ENCODE results near the gene SNX33. TPM values are rescaled to one million over a fixed set of nuclear protein-coding genes. Genes with fewer than 3 reads are reported as not detected.

The SNX33 gene
- total and polyA plus RNA-seq, 2 of the 13 experiments (the other 11 are each of a cell fraction or from before 2014, with no cell fraction given) = 11.0 to 11.6 TPM

DNA sequence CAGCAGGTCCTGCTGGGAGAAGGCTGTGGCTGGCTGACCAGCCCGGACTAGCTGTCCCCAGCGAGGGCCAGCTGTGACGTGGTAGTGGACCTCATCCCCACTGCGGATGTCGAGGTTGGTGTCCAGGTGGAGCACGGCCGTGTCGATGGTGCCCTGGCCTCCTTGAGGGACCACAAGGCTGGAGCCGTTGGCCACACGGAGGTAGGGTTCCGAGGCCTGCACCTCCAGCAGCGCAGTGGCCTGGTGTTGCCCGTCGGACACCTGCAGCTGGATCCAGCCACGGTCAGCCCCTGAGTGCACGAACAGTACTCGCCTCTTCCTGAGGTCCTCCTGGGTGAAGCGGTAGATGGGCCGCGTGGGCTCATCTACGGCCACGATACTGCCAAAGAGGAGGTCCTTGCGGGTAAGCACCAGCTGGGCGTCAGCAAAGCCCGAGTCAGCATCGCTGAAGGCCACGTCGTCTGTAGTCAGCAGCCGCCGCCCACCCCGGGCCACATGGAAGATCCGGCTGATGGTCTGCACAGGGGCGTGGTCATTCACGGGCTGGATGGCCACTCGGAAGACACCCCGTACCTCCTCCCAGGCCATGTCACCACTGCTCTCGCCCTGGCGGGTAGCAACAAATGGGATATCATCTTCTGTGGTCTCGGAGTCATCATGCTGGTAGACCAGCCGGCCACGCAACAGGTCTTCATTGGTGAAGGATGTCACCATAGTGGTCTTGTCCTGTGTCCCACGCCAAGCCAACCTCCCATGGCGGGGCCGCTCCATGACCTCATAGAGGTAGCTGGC, 40.0 kb downstream of the SNX33 start (continued):
- TF ChIP-seq, protein P1, sequence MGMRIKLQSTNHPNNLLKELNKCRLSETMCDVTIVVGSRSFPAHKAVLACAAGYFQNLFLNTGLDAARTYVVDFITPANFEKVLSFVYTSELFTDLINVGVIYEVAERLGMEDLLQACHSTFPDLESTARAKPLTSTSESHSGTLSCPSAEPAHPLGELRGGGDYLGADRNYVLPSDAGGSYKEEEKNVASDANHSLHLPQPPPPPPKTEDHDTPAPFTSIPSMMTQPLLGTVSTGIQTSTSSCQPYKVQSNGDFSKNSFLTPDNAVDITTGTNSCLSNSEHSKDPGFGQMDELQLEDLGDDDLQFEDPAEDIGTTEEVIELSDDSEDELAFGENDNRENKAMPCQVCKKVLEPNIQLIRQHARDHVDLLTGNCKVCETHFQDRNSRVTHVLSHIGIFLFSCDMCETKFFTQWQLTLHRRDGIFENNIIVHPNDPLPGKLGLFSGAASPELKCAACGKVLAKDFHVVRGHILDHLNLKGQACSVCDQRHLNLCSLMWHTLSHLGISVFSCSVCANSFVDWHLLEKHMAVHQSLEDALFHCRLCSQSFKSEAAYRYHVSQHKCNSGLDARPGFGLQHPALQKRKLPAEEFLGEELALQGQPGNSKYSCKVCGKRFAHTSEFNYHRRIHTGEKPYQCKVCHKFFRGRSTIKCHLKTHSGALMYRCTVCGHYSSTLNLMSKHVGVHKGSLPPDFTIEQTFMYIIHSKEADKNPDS (CRISPR knock-in tag; IDR thresholded peaks at IDR 0.05) = no peak
- TF ChIP-seq, protein P2, sequence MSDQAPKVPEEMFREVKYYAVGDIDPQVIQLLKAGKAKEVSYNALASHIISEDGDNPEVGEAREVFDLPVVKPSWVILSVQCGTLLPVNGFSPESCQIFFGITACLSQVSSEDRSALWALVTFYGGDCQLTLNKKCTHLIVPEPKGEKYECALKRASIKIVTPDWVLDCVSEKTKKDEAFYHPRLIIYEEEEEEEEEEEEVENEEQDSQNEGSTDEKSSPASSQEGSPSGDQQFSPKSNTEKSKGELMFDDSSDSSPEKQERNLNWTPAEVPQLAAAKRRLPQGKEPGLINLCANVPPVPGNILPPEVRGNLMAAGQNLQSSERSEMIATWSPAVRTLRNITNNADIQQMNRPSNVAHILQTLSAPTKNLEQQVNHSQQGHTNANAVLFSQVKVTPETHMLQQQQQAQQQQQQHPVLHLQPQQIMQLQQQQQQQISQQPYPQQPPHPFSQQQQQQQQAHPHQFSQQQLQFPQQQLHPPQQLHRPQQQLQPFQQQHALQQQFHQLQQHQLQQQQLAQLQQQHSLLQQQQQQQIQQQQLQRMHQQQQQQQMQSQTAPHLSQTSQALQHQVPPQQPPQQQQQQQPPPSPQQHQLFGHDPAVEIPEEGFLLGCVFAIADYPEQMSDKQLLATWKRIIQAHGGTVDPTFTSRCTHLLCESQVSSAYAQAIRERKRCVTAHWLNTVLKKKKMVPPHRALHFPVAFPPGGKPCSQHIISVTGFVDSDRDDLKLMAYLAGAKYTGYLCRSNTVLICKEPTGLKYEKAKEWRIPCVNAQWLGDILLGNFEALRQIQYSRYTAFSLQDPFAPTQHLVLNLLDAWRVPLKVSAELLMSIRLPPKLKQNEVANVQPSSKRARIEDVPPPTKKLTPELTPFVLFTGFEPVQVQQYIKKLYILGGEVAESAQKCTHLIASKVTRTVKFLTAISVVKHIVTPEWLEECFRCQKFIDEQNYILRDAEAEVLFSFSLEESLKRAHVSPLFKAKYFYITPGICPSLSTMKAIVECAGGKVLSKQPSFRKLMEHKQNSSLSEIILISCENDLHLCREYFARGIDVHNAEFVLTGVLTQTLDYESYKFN (CRISPR knock-in tag; conservative IDR thresholded peaks at IDR 0.05) = no peak

DNA sequence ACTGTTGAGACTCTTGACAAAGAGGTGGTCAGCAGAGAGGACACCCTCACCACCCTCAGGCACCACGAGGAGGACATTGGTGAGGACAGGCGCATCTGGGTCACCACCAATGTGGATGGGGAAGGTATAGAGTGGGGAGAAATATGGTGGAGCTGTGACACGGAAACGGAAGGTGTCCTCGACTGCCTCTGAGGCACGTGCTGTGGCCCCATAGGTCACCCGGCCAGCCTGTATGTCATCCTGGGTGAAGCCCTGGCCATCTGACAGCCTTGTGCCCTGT, 40.5 kb downstream of the SNX33 start:
- ChIA-PET CTCF (ENCODE audit: low intra/inter-chr PET ratio, low total read pairs) (no interaction called here), POLR2A (no interaction called here)
- no peak overlapping the region for H3K4me2 ChIP-seq (ENCODE audit: low read depth, low read length)
- H3K4me1 ChIP-seq (ENCODE audit: insufficient read depth, low read length) = peaks cover 28% of the 10 kb centered on the region
- no peak overlapping the region for H3K4me3 ChIP-seq (replicated peaks in 1 of 3; ENCODE audit: insufficient read depth in 1 of 3, low read depth in 2 of 3, low read length in 3 of 3)
- no peak overlapping the region for H3K9ac ChIP-seq (ENCODE audit: insufficient read depth, low read depth, low read length)
- BruUV-seq (replicated peaks) = no TSS peak
- in situ Hi-C loops (cut with HindIII; ENCODE audit: extremely low pct_ligation_motif_present, low pct_unique_long_range_greater_than_20kb) = loop anchor here (10.0 kb wide), 1 partner anchor 117 kb away; no protein-coding TSS in a partner anchor
- no peak for ATAC-seq
- no peaks in the 10 kb centered on the region for H3K9me3 ChIP-seq (ENCODE audit: low read length)
- intact Hi-C loops (cut with micrococcal nuclease; ENCODE audit: unreplicated experiment) = loop anchor here (10.0 kb wide), 1 partner anchor 323 kb away; the partner anchor contains the start of gene MAN2C1
- DNase-seq (ENCODE audit: low spot score) = no peak
- H4K20me1 ChIP-seq (ENCODE audit: insufficient read depth, low read length) = no peaks in the 10 kb centered on the region
- no peak overlapping the region for H3K27ac ChIP-seq (ENCODE audit: extremely low read length, insufficient read depth, low read length)
- no peak overlapping the region for H2AFZ ChIP-seq (ENCODE audit: low read length)
- H3K36me3 ChIP-seq (replicated peaks in 1 of 2; ENCODE audit: control insufficient read depth in 1 of 2, insufficient read depth in 2 of 2, low read length in 2 of 2) = no peaks in the 10 kb centered on the region
- no peak for FAIRE-seq
- no peaks in the 10 kb centered on the region for H3K79me2 ChIP-seq (ENCODE audit: insufficient read depth, low read length)
- peaks cover 6 to 16% of the 10 kb centered on the region in 2 experiments; a peak in 4 of 5 replicates for H3K27me3 ChIP-seq (ENCODE audit: control insufficient read depth in 1 of 2, insufficient read depth in 2 of 2, low read length in 2 of 2)
- 29% methylated on average over 7 of the region's 7 CpGs for WGBS (ENCODE audit: low lambda C conversion rate)
- TF ChIP-seq, protein P3, sequence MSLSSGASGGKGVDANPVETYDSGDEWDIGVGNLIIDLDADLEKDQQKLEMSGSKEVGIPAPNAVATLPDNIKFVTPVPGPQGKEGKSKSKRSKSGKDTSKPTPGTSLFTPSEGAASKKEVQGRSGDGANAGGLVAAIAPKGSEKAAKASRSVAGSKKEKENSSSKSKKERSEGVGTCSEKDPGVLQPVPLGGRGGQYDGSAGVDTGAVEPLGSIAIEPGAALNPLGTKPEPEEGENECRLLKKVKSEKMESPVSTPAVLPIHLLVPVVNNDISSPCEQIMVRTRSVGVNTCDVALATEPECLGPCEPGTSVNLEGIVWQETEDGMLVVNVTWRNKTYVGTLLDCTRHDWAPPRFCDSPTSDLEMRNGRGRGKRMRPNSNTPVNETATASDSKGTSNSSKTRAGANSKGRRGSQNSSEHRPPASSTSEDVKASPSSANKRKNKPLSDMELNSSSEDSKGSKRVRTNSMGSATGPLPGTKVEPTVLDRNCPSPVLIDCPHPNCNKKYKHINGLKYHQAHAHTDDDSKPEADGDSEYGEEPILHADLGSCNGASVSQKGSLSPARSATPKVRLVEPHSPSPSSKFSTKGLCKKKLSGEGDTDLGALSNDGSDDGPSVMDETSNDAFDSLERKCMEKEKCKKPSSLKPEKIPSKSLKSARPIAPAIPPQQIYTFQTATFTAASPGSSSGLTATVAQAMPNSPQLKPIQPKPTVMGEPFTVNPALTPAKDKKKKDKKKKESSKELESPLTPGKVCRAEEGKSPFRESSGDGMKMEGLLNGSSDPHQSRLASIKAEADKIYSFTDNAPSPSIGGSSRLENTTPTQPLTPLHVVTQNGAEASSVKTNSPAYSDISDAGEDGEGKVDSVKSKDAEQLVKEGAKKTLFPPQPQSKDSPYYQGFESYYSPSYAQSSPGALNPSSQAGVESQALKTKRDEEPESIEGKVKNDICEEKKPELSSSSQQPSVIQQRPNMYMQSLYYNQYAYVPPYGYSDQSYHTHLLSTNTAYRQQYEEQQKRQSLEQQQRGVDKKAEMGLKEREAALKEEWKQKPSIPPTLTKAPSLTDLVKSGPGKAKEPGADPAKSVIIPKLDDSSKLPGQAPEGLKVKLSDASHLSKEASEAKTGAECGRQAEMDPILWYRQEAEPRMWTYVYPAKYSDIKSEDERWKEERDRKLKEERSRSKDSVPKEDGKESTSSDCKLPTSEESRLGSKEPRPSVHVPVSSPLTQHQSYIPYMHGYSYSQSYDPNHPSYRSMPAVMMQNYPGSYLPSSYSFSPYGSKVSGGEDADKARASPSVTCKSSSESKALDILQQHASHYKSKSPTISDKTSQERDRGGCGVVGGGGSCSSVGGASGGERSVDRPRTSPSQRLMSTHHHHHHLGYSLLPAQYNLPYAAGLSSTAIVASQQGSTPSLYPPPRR (CRISPR knock-in tag; IDR thresholded peaks at IDR 0.05; ENCODE audit: borderline replicate concordance) = no peak
- TF ChIP-seq, protein P4, sequence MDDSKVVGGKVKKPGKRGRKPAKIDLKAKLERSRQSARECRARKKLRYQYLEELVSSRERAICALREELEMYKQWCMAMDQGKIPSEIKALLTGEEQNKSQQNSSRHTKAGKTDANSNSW (CRISPR knock-in tag; IDR thresholded peaks at IDR 0.05; ENCODE audit: borderline replicate concordance) = no peak
- TF ChIP-seq, protein P5, sequence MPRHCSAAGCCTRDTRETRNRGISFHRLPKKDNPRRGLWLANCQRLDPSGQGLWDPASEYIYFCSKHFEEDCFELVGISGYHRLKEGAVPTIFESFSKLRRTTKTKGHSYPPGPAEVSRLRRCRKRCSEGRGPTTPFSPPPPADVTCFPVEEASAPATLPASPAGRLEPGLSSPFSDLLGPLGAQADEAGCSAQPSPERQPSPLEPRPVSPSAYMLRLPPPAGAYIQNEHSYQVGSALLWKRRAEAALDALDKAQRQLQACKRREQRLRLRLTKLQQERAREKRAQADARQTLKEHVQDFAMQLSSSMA (CRISPR knock-in tag; IDR thresholded peaks at IDR 0.05) = no peak
- no peak for TF ChIP-seq MAFF (IDR thresholded peaks at IDR 0.05; ENCODE audit: low read depth, low read length)
- TF ChIP-seq ZSCAN21 (CRISPR knock-in tag; IDR thresholded peaks at IDR 0.05; ENCODE audit: borderline replicate concordance) = no peak
- TF ChIP-seq RBFOX2 (IDR thresholded peaks at IDR 0.05; ENCODE audit: low read depth, low read length) = no peak
- TF ChIP-seq SIX4 (CRISPR knock-in tag; IDR thresholded peaks at IDR 0.05) = no peak
- no peak for TF ChIP-seq KAT2B (IDR thresholded peaks at IDR 0.05; ENCODE audit: borderline replicate concordance, low read depth, low read length)
